Central memory CD8-positive, alpha-beta T cell (primary cell): ENCODE data around the gene SLC2A4.

ENCODE experiments used
- ATAC-seq: fragments of 150-1000 bp; cut with Tn5 transposase; replicated peaks from 2 replicates; pipeline ENCODE4 v1.10.0; 2022; ENCODE audit warnings: mild to moderate bottlenecking, moderate FRiP score, moderate number of reproducible peaks; ENCODE audit not compliant: poor library complexity, severe bottlenecking; ENCODE audit errors: extremely low read depth
- DNase-seq, 2 donors: peaks; one replicate each; pipeline ENCODE4 v3.0.0; 2021; ENCODE audit warnings: low spot score in 2 of 2
- H3K27ac Mint-ChIP-seq: one replicate; pipeline ENCODE4 v1.8.0; 2022; ENCODE audit warnings: low read depth, mild to moderate bottlenecking, moderate library complexity, mixed read lengths
- H3K27me3 Mint-ChIP-seq: one replicate; pipeline ENCODE4 v1.8.0; 2022; ENCODE audit warnings: mixed read lengths
- H3K36me3 Mint-ChIP-seq: one replicate; pipeline ENCODE4 v1.8.0; 2022; ENCODE audit warnings: mild to moderate bottlenecking, moderate library complexity, mixed read lengths; ENCODE audit not compliant: insufficient read depth
- H3K4me1 Mint-ChIP-seq: one replicate; pipeline ENCODE4 v1.8.0; 2022; ENCODE audit warnings: mixed read lengths
- H3K4me3 Mint-ChIP-seq: one replicate; pipeline ENCODE4 v1.8.0; 2022; ENCODE audit warnings: mild to moderate bottlenecking, moderate library complexity, mixed read lengths
- H3K9me3 Mint-ChIP-seq: one replicate; pipeline ENCODE4 v1.8.0; 2022; ENCODE audit warnings: mixed read lengths

SLC2A4 gene

DNA sequence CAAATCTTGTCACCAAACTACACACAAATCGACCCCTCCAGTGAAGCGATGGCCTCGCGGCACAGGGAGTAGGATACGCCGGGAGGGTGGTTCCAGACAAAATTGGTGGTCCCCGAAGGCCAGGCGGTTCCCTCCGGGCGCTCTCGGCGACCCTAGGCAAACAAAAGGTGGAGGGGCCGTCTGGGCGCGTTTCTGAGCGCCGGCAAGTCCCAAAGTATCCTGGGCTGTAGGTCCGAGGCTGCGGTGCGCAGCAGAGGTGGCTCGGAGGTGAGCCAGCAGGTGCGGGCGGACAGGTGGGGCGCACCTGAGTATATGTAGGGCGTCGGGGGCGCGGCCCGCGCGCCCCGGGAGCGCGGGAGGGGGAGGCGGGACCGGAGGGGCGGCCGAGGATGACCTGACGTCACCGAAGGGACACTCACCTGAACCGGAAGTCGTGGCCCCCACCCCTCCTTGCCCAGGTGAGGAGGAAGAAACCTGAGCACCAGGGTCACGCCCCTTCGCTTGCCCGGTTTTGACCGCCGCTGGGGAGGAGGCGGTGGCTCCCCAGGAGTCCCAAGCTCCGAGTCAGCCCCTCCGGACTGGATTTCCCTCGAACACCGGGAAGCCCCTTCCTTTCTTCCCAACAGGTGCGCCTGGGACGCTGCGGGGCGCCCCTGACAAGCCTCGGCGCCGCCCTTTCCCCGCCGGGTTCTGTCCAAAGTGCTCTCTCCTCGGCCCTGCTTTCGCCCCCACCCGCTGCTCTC is 19.2 kb upstream of the SLC2A4 start, which contains the start of gene CLDN7:
CLDN7 (minus strand) TSS at position 287 of the 743 bp plus-strand sequence. CDS start 435 bp downstream, outside the sequence.
- Mint-ChIP-seq H3K36me3 (peaks cover 9% of the 10 kb centered on the region), H3K9me3 (no peaks in the 10 kb centered on the region), H3K4me3 (peak within 1 kb of the TSS; percentile 77), H3K27ac (peak within 1 kb of the TSS; percentile 86), H3K27me3 (peaks cover 34% of the 10 kb centered on the region), H3K4me1 (peaks cover 18% of the 10 kb centered on the region)
- DNase-seq (no peak), ATAC-seq (no peak)

DNA sequence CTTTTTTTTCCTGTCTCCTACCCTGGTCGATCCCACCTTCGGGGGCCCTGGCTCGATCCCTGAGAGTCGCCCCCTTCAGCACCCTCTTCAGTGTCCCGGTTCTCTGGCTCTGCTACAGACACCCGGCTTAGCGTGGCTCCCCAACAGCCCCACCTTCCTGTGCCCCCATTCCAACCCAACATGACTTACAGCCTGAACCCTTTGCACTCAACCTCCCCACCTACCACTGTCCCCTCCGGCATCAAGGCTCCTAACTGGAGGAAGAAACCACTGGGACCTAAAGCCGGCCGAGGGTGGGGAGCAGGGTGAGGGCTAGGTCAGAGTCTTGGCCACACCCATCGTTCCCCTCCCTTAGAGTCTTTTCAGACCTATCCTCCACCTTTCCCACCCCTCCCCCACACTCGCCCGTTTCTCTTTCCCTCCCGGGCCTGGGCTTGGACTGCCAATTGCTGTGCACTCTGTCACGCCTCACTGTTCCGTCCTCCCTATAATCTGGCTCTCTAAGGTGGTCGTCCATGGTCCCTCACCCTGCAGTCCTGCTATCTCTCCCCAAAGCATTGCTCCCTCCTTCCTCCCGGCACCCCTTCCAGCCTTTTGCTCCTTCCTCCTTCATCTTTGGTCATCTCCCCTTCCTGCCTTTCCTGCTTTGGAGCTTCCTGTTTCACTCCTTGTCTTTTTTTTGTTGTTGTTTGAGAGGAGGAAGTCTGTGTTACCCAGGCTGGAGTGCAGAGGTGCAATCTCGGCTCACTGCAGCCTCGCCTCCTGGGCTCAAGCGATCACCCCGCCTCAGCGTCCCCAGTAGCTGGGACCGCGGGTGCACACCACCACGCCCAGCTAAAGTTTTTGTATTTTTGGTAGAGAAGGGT is 18.4 kb upstream of the SLC2A4 start:
- Mint-ChIP-seq H3K4me3 (peak overlapping the region; percentile 77), H3K27ac (peak overlapping the region; percentile 86)
- peak; percentile 22 for ATAC-seq

DNA sequence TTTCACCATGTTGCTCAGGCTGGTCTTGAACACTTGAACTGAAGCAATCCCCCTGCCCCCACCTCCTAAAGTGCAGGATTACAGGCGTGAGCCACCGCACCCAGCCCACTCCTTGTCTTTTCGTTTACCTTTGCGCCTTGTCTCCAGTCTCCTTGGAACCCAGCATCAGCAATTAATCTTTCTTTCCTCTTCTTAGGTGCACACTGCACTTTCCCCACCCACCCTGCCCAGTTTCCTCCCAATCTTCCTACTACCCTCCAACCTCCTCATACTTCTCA is 17.8 kb upstream of the SLC2A4 start:
- peaks cover 34% of the 10 kb centered on the region for H3K27me3 Mint-ChIP-seq
- no peak overlapping the region for H3K27ac Mint-ChIP-seq
- H3K36me3 Mint-ChIP-seq: peaks cover 7% of the 10 kb centered on the region
- peak overlapping the region; percentile 77 for H3K4me3 Mint-ChIP-seq
- DNase-seq: no peak
- no peak for ATAC-seq
- H3K4me1 Mint-ChIP-seq: peaks cover 18% of the 10 kb centered on the region
- no peaks in the 10 kb centered on the region for H3K9me3 Mint-ChIP-seq

More for the DNA sequence above, 18.4 kb upstream of the SLC2A4 start:
- Mint-ChIP-seq H3K27me3 (peaks cover 34% of the 10 kb centered on the region), H3K4me1 (peaks cover 18% of the 10 kb centered on the region), H3K9me3 (no peaks in the 10 kb centered on the region), H3K36me3 (peaks cover 7% of the 10 kb centered on the region)
- no peak for DNase-seq

DNA sequence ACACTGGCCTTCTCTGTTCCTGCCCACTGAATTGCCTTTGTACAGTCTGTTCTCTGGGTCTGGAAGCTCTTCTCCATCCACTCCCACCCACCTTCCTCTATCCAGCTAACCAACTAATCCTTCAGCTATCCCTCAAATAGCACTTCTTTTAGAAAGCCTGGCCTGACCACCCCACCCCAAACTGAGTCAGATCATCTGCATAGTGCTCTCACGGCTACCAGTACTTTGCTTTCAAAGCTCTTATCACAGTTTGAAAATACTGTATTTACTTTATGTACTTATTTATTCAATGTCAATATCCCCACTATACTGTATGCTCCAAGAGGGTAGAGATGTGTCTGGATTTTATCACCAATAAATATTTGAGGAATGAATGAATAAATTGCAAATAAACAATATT is 14.7 kb upstream of the SLC2A4 start:
- Mint-ChIP-seq H3K27me3 (peaks cover 44% of the 10 kb centered on the region), H3K27ac (no peak overlapping the region), H3K9me3 (no peaks in the 10 kb centered on the region), H3K4me3 (no peak overlapping the region), H3K36me3 (peaks cover 3% of the 10 kb centered on the region), H3K4me1 (peaks cover 18% of the 10 kb centered on the region)
- ATAC-seq: no peak
- no peak for DNase-seq

DNA sequence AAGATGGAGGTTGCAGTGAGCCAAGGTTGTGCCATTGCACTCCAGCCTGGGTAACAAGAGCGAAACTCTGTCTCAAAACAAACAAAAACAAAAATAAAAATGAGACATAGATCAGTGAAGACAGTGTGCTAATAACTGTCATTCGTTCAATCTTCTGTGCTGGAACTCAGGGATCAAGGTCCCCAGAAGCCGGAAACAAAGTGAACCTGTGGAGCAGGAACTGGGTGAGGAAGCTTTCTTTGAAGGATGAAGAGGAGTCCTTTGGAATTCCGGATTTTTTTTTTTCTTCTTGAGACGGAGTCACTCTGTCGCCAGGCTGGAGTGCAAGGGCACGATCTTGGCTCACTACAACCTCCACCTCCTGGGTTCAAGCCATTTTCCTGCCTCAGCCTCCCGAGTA is 2.1 kb upstream of the SLC2A4 start:
- Mint-ChIP-seq H3K4me3 (no peak overlapping the region), H3K9me3 (no peaks in the 10 kb centered on the region), H3K4me1 (peaks cover 13% of the 10 kb centered on the region), H3K27ac (no peak overlapping the region), H3K36me3 (peaks cover 2% of the 10 kb centered on the region), H3K27me3 (peaks cover 24% of the 10 kb centered on the region)
- ATAC-seq (no peak), DNase-seq (no peak)

DNA sequence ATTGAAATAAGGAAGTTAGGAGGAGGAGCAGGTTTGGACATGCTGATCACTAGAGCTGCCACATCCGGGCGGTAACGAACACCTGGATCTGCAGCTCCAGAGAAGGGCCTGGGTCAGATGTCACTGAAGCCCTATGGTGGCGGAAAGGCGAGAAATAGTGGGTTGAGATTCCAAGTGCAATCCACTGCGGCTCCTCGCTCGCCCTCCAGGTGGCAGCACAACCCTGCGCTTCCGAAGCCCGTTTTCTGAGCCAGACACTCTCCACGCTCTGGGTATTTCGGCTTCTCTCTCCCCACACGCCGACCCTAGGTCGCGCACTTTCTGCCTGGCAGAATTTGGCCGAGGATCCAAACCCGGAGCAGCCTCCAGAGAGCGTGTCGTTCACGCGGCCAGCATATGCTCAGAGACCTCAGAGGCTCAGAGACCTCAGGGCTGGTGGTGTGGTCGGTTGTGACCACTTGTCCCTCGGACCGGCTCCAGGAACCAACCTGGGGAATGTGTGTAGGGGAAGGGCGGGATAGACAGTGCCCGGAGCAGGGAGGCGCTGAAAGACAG is 922 bp upstream of the SLC2A4 start:
- peaks cover 31% of the 10 kb centered on the region for H3K27me3 Mint-ChIP-seq
- peaks cover 13% of the 10 kb centered on the region for H3K4me1 Mint-ChIP-seq
- H3K9me3 Mint-ChIP-seq: no peaks in the 10 kb centered on the region
- no peak overlapping the region for H3K27ac Mint-ChIP-seq
- H3K4me3 Mint-ChIP-seq: peak overlapping the region; percentile 77
- peak; percentile 38 to 80 for DNase-seq
- H3K36me3 Mint-ChIP-seq: peaks cover 2% of the 10 kb centered on the region
- peak; percentile 91 for ATAC-seq

DNA sequence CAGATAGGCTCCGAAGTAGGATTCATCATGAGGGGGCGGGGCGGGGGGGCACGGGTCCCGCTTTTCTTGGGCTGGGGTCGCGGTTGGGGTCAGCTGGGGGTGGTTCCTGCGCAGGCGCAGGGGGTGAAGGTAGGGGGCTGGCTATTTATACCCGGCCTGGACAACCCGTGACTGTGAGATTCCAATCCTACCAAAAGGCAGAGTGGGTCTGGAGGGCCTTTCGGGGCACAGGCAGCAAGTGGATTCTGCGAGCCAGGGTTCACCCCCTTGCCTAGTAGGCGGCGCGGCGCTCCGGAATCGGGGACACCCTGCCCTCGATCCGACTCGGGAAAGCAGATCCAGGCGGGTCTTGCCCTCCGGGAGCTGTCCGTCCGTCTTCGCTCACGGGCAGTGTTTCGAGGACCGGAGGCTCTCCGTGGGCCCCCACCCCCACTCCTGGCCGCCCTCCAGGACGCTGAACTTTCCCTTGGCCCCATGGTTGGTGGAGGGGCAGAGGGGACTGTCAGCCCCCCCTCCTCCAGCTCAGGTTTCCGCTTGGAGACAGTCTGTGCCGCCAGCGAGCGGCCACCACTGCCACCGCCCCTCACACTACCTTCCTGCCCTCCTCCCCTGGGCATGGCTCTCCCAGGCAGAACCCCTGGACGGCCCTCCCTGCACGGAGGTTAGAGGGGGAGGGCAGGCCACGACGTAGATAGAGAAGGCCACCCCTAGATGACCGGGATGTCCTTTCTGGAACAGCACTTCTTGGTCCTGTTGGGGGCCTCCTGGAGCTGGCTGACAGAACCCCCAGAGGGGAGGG is 634 bp downstream of the SLC2A4 start:
- Mint-ChIP-seq H3K27ac (peak overlapping the region; percentile 59), H3K4me3 (peak overlapping the region; percentile 77), H3K36me3 (peaks cover 2% of the 10 kb centered on the region), H3K27me3 (peaks cover 46% of the 10 kb centered on the region), H3K9me3 (no peaks in the 10 kb centered on the region), H3K4me1 (peaks cover 13% of the 10 kb centered on the region)
- ATAC-seq (no peak), DNase-seq (no peak)

DNA sequence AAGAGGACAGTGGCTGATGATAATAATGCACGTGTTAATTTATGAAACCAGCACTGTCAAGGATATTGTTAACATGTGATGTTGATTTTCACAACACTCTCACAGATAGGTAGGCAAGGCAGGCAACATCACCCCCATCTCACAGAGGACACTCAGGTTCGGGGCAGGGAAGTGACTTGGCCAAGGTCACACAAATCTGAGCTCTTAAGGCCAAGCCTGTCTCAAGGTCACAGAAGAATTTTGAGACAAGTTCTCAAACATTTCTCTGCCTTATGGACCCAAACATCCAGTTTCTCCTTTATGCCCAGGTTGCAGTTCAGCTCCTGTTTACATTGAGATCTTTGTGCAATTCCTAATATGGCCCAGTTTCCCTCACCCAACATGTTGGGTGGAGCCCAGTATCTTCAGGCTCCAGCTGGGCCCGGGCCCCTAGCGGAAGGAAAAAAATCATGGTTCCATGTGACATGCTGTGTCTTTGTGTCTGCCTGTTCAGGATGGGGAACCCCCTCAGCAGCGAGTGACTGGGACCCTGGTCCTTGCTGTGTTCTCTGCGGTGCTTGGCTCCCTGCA is 1.3 kb downstream of the SLC2A4 start:
- peaks cover 53% of the 10 kb centered on the region for H3K27me3 Mint-ChIP-seq
- no peak overlapping the region for H3K27ac Mint-ChIP-seq
- no peaks in the 10 kb centered on the region for H3K9me3 Mint-ChIP-seq
- no peak for ATAC-seq
- H3K4me1 Mint-ChIP-seq: peaks cover 13% of the 10 kb centered on the region
- no peak for DNase-seq
- peaks cover 2% of the 10 kb centered on the region for H3K36me3 Mint-ChIP-seq
- H3K4me3 Mint-ChIP-seq: peak overlapping the region; percentile 77

DNA sequence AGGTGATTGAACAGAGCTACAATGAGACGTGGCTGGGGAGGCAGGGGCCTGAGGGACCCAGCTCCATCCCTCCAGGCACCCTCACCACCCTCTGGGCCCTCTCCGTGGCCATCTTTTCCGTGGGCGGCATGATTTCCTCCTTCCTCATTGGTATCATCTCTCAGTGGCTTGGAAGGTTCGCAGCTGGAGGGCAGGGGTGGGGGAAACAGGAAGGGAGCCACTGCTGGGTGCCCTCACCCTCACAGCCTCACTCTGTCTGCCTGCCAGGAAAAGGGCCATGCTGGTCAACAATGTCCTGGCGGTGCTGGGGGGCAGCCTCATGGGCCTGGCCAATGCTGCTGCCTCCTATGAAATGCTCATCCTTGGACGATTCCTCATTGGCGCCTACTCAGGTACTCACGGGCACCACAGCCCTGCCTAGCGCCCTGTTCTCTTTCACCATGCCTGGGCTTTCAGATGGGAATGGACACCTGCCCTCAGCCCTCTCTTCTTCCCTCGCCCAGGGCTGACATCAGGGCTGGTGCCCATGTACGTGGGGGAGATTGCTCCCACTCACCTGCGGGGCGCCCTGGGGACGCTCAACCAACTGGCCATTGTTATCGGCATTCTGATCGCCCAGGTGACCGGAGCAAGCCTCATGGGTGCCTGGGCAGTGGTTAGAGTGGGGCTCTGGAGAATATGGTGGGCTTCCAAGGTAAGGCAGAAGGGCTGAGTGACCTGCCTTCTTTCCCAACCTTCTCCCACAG is 2.1 kb downstream of the SLC2A4 start:
- ATAC-seq (no peak), DNase-seq (no peak)
- H3K4me3 Mint-ChIP-seq: no peak overlapping the region

DNA sequence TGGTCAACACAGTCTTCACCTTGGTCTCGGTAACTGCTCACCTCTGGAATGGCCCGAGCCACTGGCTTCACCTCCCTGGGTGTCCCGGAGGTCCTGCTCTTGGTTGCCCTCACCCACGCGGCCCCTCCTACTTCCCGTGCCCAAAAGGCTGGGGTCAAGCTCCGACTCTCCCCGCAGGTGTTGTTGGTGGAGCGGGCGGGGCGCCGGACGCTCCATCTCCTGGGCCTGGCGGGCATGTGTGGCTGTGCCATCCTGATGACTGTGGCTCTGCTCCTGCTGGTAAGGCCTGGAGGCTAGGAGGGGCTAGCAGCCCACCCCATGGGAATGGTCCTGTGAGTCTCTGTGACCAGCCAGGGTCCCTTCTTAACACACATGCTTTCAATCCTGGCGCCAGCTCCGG is 3.4 kb downstream of the SLC2A4 start:
- no peak overlapping the region for H3K27ac Mint-ChIP-seq
- no peaks in the 10 kb centered on the region for H3K9me3 Mint-ChIP-seq
- DNase-seq: no peak
- H3K4me3 Mint-ChIP-seq: no peak overlapping the region
- ATAC-seq: no peak
- peaks cover 13% of the 10 kb centered on the region for H3K4me1 Mint-ChIP-seq
- H3K36me3 Mint-ChIP-seq: peaks cover 2% of the 10 kb centered on the region
- peaks cover 67% of the 10 kb centered on the region for H3K27me3 Mint-ChIP-seq

More for the DNA sequence above, 2.1 kb downstream of the SLC2A4 start:
- H3K4me1 Mint-ChIP-seq: peaks cover 13% of the 10 kb centered on the region
- H3K27me3 Mint-ChIP-seq: peaks cover 61% of the 10 kb centered on the region
- H3K27ac Mint-ChIP-seq: no peak overlapping the region
- no peaks in the 10 kb centered on the region for H3K9me3 Mint-ChIP-seq
- peaks cover 2% of the 10 kb centered on the region for H3K36me3 Mint-ChIP-seq

DNA sequence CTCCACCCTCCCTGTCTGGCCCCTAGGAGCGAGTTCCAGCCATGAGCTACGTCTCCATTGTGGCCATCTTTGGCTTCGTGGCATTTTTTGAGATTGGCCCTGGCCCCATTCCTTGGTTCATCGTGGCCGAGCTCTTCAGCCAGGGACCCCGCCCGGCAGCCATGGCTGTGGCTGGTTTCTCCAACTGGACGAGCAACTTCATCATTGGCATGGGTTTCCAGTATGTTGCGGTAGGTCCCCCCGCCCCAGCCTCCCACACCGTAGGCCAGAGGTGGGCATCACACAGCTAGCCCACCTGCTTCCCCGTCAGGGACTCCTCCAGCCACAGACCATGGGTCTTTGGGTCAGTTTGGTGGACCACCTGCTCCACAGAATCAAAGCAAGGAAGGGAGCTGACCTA is 4.2 kb downstream of the SLC2A4 start:
- H3K27me3 Mint-ChIP-seq: peaks cover 75% of the 10 kb centered on the region
- H3K4me1 Mint-ChIP-seq: peaks cover 12% of the 10 kb centered on the region
- H3K36me3 Mint-ChIP-seq: peaks cover 2% of the 10 kb centered on the region
- H3K9me3 Mint-ChIP-seq: no peaks in the 10 kb centered on the region
- no peak overlapping the region for H3K4me3 Mint-ChIP-seq
- ATAC-seq: no peak
- no peak for DNase-seq
- no peak overlapping the region for H3K27ac Mint-ChIP-seq
